Adrenal gland (tissue), 5 donors: ENCODE results near the gene ZNF500.

Experiments
- POLR2A ChIP-seq, 2 donors: fragments of 450-650 bp; IDR thresholded peaks; one replicate each; pipeline ENCODE4 v1.6.1; 2017; ENCODE audit warnings: antibody characterized with exemption in 2 of 2, mild to moderate bottlenecking in 2 of 2, moderate library complexity in 1 of 2
- TF ChIP-seq, protein P1 (sequence below), 6 experiments: fragments of 450-650 bp in 4 of 6; fragments of 200-600 bp in 2 of 6; sonication (generic) in 1 of 6; IDR thresholded peaks; 1 replicate in 5 of 6; 2 replicates in 1 of 6; pipeline versions ENCODE4 v1.5.1 to v1.8.0; 2016 to 2021; ENCODE audit warnings: antibody characterized with exemption in 6 of 6, mild to moderate bottlenecking in 2 of 6, moderate library complexity in 1 of 6
- donor health status: DM: no; HTN: no; CAD: no.

DNA sequence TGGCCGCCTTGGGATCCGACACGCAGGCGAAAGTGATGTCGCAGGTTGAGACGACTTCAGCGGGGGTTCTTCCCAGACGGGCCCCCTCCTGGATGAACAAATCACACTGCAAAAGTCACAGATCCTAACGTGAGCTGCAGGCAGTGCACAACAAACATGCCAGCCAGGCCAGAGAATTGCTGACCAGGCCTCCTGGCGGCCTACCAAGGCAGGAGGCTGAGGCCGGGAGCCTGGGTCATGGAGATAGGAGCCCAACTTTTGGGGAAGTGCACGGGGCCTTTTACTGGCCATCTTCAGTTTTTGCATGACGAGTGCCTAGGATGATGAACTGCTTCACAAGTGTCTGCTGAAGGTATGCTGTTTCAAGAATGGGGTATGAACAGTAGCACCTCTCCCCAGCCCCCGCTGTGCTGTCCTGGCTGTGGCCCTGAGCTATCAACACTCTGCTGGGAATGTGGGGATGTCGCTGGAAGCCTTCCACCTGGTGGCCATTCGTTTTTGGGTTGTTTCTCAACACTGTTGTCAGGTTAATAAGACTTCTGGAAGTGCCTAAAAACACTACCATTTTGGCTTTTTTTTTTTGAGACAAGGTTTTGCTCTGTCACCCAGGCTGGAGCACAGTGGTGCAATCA, 47.7 kb upstream of the ZNF500 start:
- TF ChIP-seq POLR2A (IDR thresholded peaks at IDR 0.05) = no peak
- TF ChIP-seq, protein P1, sequence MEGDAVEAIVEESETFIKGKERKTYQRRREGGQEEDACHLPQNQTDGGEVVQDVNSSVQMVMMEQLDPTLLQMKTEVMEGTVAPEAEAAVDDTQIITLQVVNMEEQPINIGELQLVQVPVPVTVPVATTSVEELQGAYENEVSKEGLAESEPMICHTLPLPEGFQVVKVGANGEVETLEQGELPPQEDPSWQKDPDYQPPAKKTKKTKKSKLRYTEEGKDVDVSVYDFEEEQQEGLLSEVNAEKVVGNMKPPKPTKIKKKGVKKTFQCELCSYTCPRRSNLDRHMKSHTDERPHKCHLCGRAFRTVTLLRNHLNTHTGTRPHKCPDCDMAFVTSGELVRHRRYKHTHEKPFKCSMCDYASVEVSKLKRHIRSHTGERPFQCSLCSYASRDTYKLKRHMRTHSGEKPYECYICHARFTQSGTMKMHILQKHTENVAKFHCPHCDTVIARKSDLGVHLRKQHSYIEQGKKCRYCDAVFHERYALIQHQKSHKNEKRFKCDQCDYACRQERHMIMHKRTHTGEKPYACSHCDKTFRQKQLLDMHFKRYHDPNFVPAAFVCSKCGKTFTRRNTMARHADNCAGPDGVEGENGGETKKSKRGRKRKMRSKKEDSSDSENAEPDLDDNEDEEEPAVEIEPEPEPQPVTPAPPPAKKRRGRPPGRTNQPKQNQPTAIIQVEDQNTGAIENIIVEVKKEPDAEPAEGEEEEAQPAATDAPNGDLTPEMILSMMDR (IDR thresholded peaks at IDR 0.05) = peak in 1 of 6 experiments; percentile 38
